ENCODE measurements around the gene NEDD4.

DNA sequence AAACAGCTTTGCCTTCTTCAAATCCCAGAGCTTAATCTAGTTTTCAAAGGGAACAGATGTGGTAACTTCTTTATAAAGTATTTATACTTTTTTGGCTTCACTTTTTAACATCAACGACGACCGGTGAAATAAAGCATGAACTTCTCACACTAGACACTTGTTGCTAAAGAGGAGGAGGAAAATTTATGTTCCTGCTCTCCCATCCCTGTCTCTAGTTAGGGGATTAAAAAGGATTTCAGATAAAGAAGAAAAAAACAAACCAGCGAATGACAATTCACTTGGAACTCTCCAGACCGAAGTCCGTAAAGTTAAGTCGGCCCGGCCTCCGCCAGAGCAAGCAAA, 672 bp downstream of the NEDD4 start:
- TF ChIP-seq POLR2AphosphoS5 (IDR thresholded peaks at IDR 0.05; ENCODE audit: low read depth, low read length) (no peak), SIN3A (IDR thresholded peaks at IDR 0.05; ENCODE audit: borderline replicate concordance, insufficient read depth, low read depth, low read length) (no peak)
- TF ChIP-seq, protein P1, sequence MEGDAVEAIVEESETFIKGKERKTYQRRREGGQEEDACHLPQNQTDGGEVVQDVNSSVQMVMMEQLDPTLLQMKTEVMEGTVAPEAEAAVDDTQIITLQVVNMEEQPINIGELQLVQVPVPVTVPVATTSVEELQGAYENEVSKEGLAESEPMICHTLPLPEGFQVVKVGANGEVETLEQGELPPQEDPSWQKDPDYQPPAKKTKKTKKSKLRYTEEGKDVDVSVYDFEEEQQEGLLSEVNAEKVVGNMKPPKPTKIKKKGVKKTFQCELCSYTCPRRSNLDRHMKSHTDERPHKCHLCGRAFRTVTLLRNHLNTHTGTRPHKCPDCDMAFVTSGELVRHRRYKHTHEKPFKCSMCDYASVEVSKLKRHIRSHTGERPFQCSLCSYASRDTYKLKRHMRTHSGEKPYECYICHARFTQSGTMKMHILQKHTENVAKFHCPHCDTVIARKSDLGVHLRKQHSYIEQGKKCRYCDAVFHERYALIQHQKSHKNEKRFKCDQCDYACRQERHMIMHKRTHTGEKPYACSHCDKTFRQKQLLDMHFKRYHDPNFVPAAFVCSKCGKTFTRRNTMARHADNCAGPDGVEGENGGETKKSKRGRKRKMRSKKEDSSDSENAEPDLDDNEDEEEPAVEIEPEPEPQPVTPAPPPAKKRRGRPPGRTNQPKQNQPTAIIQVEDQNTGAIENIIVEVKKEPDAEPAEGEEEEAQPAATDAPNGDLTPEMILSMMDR (IDR thresholded peaks at IDR 0.05): no peak

All from Panc1 (cell line).